ENCODE measurements around the gene ERRFI1.

Gene ERRFI1

GRCh38 chr1:8043621-8044020 is 17.5 kb upstream of the ERRFI1 start:
- DNase-seq = no peak

DNA sequence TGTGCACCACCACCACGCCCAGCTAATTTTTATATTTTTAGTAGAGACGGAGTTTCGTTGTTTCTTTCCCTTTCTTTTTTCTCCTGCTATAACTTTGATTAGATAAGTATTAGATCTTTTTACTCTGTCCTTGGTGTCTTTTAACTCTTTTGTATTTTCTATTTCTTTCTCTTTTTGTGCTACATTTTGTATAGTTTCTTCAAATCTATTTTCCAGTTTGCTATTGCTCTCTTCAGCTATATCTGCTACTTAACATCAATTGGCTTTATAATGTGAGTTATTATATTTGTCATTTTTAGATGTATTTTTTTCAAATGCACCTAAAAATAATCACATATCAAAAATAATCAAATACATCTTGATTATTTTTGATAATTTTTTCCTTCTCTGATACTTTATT is 16.0 kb upstream of the ERRFI1 start:
- no peak for DNase-seq

DNA sequence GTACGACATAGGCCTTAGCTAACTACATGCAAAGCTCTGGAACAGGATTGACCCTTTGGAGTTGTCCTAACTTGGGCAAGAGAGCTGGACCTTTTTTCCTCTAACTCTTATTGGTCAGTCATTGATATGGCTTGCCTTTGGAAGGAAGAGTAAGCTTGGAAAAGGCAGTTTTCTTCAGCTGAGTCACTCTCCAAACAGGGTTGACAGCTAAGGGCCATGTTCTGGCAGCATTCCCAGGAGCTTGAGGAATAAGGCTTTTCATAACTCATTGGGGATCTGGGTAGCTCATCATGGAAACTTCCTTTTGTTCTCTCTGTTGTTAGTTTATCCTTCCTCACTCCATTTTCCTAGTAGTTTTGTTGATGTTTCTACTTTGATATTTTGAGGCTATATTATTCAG is 14.5 kb upstream of the ERRFI1 start:
- peak; percentile 95 for DNase-seq

GRCh38 chr1:8039071-8039470 is 13.0 kb upstream of the ERRFI1 start:
- DNase-seq = no peak

GRCh38 chr1:8035289-8035688 is 9.2 kb upstream of the ERRFI1 start:
- DNase-seq = no peak

- no peak for DNase-seq
Measured at GRCh38 chr1:8033322-8033721, 7.2 kb upstream of the ERRFI1 start.

DNA sequence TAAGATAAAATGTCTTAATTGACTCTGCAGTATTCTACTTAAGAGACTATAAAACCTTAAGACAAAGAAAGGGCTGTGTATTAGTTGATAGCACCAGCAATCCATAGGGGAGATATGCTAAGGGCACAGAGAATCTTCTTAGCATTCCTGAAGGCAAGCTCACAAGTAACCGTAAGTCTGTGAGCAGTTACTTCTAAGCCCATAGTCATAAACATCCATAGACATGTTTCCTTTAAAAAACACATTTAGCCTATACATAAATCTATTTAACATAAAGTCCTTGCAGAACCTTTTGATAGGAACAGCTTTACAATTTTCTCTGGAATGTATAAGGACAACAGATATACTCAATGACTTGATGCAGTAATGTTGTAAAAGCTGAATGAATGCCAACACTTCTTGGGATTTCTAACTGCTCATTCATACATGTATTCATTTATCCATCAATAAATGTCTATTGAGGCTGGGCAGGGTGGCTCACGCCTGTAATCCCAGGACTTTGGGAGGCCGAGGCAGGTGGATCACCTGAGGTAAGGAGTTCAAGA is 6.3 kb upstream of the ERRFI1 start:
- DNase-seq = no peak

DNA sequence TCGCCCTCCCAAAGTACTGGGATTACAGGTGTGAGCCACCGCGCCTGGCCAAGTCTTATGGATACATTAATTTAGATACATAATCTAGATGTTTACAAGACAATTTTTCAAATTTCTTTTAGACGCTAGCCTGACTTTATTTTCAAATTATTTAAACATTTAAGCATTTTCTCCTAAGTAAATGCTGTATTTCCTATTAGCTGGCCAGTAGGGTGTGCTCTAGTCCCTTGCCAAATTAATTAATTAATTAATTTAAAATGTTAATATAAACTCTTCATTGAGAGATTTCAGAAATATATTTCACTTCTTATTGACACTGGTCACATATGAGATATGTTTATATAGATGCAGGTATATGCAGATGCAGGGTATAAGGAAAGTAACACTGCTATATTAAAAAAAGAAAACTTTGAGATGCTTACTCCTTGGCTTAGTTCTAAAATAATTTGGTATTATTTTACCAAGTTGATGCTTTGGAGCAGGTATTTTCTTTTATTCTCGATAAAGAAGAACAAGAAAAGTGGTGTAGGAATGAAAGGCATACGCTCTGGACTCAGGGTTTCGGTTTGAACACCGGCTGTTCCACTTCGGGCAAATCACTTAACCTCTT is 5.2 kb upstream of the ERRFI1 start:
- DNase-seq = peak; percentile 74

DNA sequence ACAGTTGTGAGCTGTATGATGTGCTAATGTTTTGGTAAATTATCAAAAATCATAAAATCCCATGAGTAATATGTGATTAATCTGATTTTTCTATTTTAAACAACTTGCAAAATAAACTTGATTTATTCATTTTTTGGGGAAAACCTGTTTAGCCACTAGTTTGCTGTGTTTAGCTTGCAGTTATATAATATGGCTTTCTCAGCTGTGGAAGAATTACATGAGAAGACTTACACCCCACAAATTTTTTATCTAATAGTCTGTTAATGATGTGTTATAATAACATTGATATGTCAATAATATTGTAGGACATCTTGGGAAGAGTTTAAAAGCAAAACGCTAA is 2.4 kb upstream of the ERRFI1 start:
- DNase-seq = no peak

- DNase-seq = peak; percentile 68
Measured at GRCh38 chr1:8027748-8028570, 1.9 kb upstream of the ERRFI1 start.

- DNase-seq = peak; percentile 57
Measured at GRCh38 chr1:8026976-8027747, 1.1 kb upstream of the ERRFI1 start.

DNA sequence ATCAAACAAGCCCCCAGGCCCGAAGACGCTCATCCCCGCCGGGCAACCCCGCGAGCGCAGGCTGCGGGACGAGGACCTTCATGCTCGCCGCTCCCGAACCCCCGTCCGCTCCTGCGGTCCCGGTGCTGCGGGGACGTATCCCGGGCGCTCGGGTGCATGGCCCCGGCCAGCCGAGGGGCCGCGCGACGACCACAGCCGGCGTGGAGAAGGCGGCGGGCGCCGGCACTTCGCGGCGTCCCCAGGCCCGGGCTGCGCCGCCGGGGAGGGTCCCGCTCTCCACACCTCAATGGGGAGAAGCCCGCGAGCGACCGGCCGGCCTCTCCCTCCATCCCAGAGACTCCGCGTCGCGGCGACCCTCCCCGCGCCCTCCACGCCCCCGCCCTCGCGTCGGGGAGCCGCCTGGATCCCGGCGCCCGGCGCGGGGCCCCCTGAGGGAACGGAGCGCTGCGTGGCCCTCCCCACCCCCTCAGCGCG is 401 bp downstream of the ERRFI1 start:
- peak; percentile 61 for DNase-seq

DNA sequence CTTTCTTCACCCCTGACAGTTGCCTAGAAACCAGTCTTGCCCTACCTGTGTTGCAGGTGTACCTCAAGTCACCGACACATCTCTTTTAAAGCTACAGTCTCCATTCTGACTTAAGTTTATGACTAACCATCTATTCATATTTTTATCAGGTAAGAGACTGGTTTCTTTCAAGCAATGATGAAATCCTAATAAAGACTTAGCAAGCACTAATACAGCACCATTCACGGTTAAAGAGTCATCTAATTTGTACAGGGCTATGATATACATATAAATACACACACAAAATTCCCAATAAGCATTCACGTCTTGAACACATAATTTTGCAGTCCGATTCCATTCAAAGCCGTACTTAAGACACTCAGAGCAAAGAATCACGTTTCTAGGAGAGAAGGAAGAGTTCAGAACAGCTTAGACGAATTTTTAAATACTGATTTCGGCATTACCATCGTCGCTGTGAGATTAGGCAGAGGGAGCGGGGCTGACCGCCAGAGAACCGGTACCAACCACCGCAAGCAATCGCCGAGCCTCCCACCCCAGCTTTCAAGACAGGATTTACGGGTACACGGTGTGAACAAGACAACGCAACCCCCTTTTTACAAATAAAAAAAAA is 943 bp downstream of the ERRFI1 start:
- peak; percentile 48 for DNase-seq

- DNase-seq = no peak
Measured at GRCh38 chr1:8024329-8024728, 1.8 kb downstream of the ERRFI1 start.

DNA sequence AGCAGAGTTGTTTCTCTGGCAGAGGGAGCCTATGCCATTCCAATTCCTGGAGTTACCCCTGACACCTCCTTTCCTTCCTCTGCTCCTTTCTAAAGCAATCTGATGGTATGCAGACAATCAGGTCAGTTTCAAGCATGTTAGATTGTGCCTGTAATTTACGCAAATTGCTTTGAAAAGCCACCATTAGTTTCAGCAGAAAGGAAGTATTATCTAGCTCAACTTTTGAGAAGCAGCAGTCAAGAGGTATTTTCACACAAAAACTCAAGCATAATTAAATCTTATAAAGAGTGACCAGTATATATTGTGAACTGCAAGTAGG is 2.2 kb downstream of the ERRFI1 start:
- DNase-seq = no peak

GRCh38 chr1:8023287-8023994 is 2.7 kb downstream of the ERRFI1 start:
- DNase-seq = no peak

GRCh38 chr1:8022395-8023286 is 3.5 kb downstream of the ERRFI1 start:
- DNase-seq = peak; percentile 16

- DNase-seq = no peak
Measured at GRCh38 chr1:8021676-8022266, 4.3 kb downstream of the ERRFI1 start.

DNA sequence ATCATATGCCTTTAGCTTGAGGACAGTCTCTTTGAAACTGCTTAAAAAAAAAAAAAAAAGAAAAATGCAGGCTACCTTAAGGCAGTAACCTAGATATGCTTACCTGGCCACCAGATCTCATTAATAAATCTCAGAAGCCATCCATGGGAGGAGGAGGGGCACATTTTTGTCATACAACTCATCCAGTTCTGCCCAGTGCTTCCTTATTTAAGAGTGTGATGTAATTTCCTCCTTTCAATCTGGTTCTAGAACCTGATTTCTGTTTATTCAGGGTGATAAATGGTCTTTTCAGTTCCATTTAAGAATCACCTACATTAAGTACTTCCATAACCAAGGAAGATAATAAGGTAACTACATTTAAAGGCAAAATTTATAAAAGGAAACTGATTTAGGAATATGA is 6.1 kb downstream of the ERRFI1 start:
- peak; percentile 85 for DNase-seq

DNA sequence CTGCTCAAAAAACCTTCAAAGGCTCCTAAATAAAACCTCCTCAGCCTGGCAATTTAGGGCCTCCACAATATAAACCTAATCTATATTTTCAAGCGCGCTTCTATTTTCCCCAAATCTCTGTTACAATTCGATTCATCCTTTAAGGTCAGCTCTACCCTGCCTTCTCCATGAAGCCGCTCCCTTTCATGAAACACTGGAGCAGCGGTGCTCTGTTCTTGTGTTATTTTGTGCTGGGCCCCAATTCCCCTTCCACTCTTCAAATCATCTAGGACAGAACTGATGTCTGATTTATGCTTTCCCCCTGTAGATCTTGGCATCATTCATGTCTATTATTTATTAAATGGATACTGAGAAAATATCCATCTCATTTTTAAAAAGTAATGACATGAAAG is 6.9 kb downstream of the ERRFI1 start:
- no peak for DNase-seq
